Activated T-cell treated with anti-CD3 and anti-CD28 coated beads, Interleukin-2, amount 50 U/mL, for 24 hours (primary cell): ENCODE results near the gene SKAP1.
"Not testable (repeated sequence)": the region's sequence is repeated elsewhere in the genome, so short reads cannot be mapped to it uniquely, and the experiment has no call there.

Experiments
- DNase-seq: peaks from one replicate; pipeline ENCODE4 v3.0.0-alpha.2; 2020
- H3K27ac Mint-ChIP-seq: 2 replicates; pipeline ENCODE4 v1.8.0; 2020; ENCODE audit warnings: mild to moderate bottlenecking, mixed read lengths
- H3K27me3 Mint-ChIP-seq: 2 replicates; pipeline ENCODE4 v1.8.0; 2020; ENCODE audit warnings: mixed read lengths
- H3K36me3 Mint-ChIP-seq: 2 replicates; pipeline ENCODE4 v1.8.0; 2020; ENCODE audit warnings: low read depth, mixed read lengths
- H3K4me1 Mint-ChIP-seq: 2 replicates; pipeline ENCODE4 v1.8.0; 2020; ENCODE audit warnings: low read depth, mixed read lengths
- H3K4me3 Mint-ChIP-seq: 2 replicates; pipeline ENCODE4 v1.8.0; 2020; ENCODE audit warnings: mild to moderate bottlenecking, moderate library complexity, mixed read lengths
- H3K9me3 Mint-ChIP-seq: 2 replicates; pipeline ENCODE4 v1.8.0; 2020; ENCODE audit warnings: mixed read lengths

SKAP1 gene

GRCh38 chr17:48223945-48224344 lies 206.1 kb downstream of the SKAP1 start:
- Mint-ChIP-seq H3K9me3 (no peaks in the 10 kb centered on the region), H3K4me3 (no peak overlapping the region), H3K4me1 (peaks cover 18% of the 10 kb centered on the region), H3K36me3 (peaks cover 3% of the 10 kb centered on the region), H3K27me3 (no peaks in the 10 kb centered on the region), H3K27ac (no peak overlapping the region)
- no peak for DNase-seq

- no peak overlapping the region for H3K4me3 Mint-ChIP-seq
- H3K27ac Mint-ChIP-seq = no peak overlapping the region
- peaks cover 15% of the 10 kb centered on the region for H3K36me3 Mint-ChIP-seq
- no peaks in the 10 kb centered on the region for H3K9me3 Mint-ChIP-seq
- peaks cover 13% of the 10 kb centered on the region for H3K4me1 Mint-ChIP-seq
- no peaks in the 10 kb centered on the region for H3K27me3 Mint-ChIP-seq
- DNase-seq = no peak
Measured at GRCh38 chr17:48219617-48220016, 210.4 kb downstream of the SKAP1 start.

- Mint-ChIP-seq H3K9me3 (no peaks in the 10 kb centered on the region), H3K4me3 (no peak overlapping the region), H3K27me3 (no peaks in the 10 kb centered on the region), H3K4me1 (peaks cover 11% of the 10 kb centered on the region), H3K36me3 (peaks cover 30% of the 10 kb centered on the region), H3K27ac (peak overlapping the region; percentile 6)
- no peak for DNase-seq
Measured at GRCh38 chr17:48215583-48216139, 214.4 kb downstream of the SKAP1 start.

- Mint-ChIP-seq H3K27ac (no peak overlapping the region), H3K9me3 (no peaks in the 10 kb centered on the region), H3K36me3 (peaks cover 30% of the 10 kb centered on the region), H3K27me3 (no peaks in the 10 kb centered on the region), H3K4me3 (no peak overlapping the region), H3K4me1 (peaks cover 9% of the 10 kb centered on the region)
- DNase-seq = no peak
Measured at GRCh38 chr17:48213797-48214196, 216.2 kb downstream of the SKAP1 start.

GRCh38 chr17:48211787-48212186 lies 218.2 kb downstream of the SKAP1 start:
- no peak for DNase-seq
- Mint-ChIP-seq H3K27me3 (no peaks in the 10 kb centered on the region), H3K27ac (no peak overlapping the region), H3K36me3 (peaks cover 24% of the 10 kb centered on the region), H3K4me3 (no peak overlapping the region), H3K9me3 (no peaks in the 10 kb centered on the region), H3K4me1 (peaks cover 5% of the 10 kb centered on the region)

- DNase-seq = no peak
- peaks cover 20% of the 10 kb centered on the region for H3K36me3 Mint-ChIP-seq
- peaks cover 5% of the 10 kb centered on the region for H3K4me1 Mint-ChIP-seq
- H3K27ac Mint-ChIP-seq = no peak overlapping the region
- H3K9me3 Mint-ChIP-seq = no peaks in the 10 kb centered on the region
- H3K4me3 Mint-ChIP-seq = no peak overlapping the region
- H3K27me3 Mint-ChIP-seq = no peaks in the 10 kb centered on the region
Measured at GRCh38 chr17:48211011-48211410, 219.0 kb downstream of the SKAP1 start.

GRCh38 chr17:48209973-48210372 lies 220.0 kb downstream of the SKAP1 start:
- DNase-seq = no peak
- H3K27ac Mint-ChIP-seq = no peak overlapping the region
- no peaks in the 10 kb centered on the region for H3K27me3 Mint-ChIP-seq
- H3K9me3 Mint-ChIP-seq = no peaks in the 10 kb centered on the region
- peaks cover 22% of the 10 kb centered on the region for H3K36me3 Mint-ChIP-seq
- no peak overlapping the region for H3K4me3 Mint-ChIP-seq
- H3K4me1 Mint-ChIP-seq = peaks cover 9% of the 10 kb centered on the region

- H3K9me3 Mint-ChIP-seq = no peaks in the 10 kb centered on the region
- DNase-seq = no peak
- H3K27ac Mint-ChIP-seq = no peak overlapping the region
- peaks cover 18% of the 10 kb centered on the region for H3K36me3 Mint-ChIP-seq
- H3K27me3 Mint-ChIP-seq = no peaks in the 10 kb centered on the region
- H3K4me1 Mint-ChIP-seq = peaks cover 13% of the 10 kb centered on the region
- no peak overlapping the region for H3K4me3 Mint-ChIP-seq
Measured at GRCh38 chr17:48207776-48208544, 222.1 kb downstream of the SKAP1 start.

- H3K4me3 Mint-ChIP-seq, H3K9me3 Mint-ChIP-seq, H3K27ac Mint-ChIP-seq, DNase-seq, H3K27me3 Mint-ChIP-seq: not testable (repeated sequence)
- peaks cover 12% of the 10 kb centered on the region for H3K36me3 Mint-ChIP-seq
- peaks cover 12% of the 10 kb centered on the region for H3K4me1 Mint-ChIP-seq
Measured at GRCh38 chr17:48207036-48207435, 223.0 kb downstream of the SKAP1 start.

- Mint-ChIP-seq H3K36me3 (peaks cover 24% of the 10 kb centered on the region), H3K9me3 (no peaks in the 10 kb centered on the region), H3K4me1 (peaks cover 26% of the 10 kb centered on the region), H3K4me3 (no peak overlapping the region), H3K27me3 (no peaks in the 10 kb centered on the region), H3K27ac (no peak overlapping the region)
- no peak for DNase-seq
Measured at GRCh38 chr17:48202959-48203358, 227.1 kb downstream of the SKAP1 start.

GRCh38 chr17:48198950-48199541 lies 231.0 kb downstream of the SKAP1 start:
- Mint-ChIP-seq H3K4me1 (peaks cover 47% of the 10 kb centered on the region), H3K27me3 (no peaks in the 10 kb centered on the region), H3K4me3 (no peak overlapping the region), H3K27ac (peak overlapping the region; percentile 22), H3K36me3 (peaks cover 40% of the 10 kb centered on the region), H3K9me3 (no peaks in the 10 kb centered on the region)
- DNase-seq = no peak

GRCh38 chr17:48195910-48196309 lies 234.1 kb downstream of the SKAP1 start:
- DNase-seq = no peak
- H3K27ac Mint-ChIP-seq = no peak overlapping the region
- H3K36me3 Mint-ChIP-seq = peaks cover 65% of the 10 kb centered on the region
- no peaks in the 10 kb centered on the region for H3K9me3 Mint-ChIP-seq
- no peak overlapping the region for H3K4me3 Mint-ChIP-seq
- no peaks in the 10 kb centered on the region for H3K27me3 Mint-ChIP-seq
- peaks cover 56% of the 10 kb centered on the region for H3K4me1 Mint-ChIP-seq

- H3K27me3 Mint-ChIP-seq = no peaks in the 10 kb centered on the region
- no peak for DNase-seq
- no peak overlapping the region for H3K4me3 Mint-ChIP-seq
- peaks cover 45% of the 10 kb centered on the region for H3K4me1 Mint-ChIP-seq
- H3K27ac Mint-ChIP-seq = peak overlapping the region; percentile 34
- peaks cover 60% of the 10 kb centered on the region for H3K36me3 Mint-ChIP-seq
- no peaks in the 10 kb centered on the region for H3K9me3 Mint-ChIP-seq
Measured at GRCh38 chr17:48194097-48194550, 235.9 kb downstream of the SKAP1 start.

- DNase-seq = no peak
- H3K4me1 Mint-ChIP-seq = peaks cover 39% of the 10 kb centered on the region
- H3K9me3 Mint-ChIP-seq = no peaks in the 10 kb centered on the region
- no peaks in the 10 kb centered on the region for H3K27me3 Mint-ChIP-seq
- H3K4me3 Mint-ChIP-seq = no peak overlapping the region
- H3K36me3 Mint-ChIP-seq = peaks cover 61% of the 10 kb centered on the region
- peak overlapping the region; percentile 58 for H3K27ac Mint-ChIP-seq
Measured at GRCh38 chr17:48192321-48192731, 237.7 kb downstream of the SKAP1 start.

GRCh38 chr17:48191362-48191761 lies 238.7 kb downstream of the SKAP1 start:
- H3K9me3 Mint-ChIP-seq = no peaks in the 10 kb centered on the region
- no peak overlapping the region for H3K4me3 Mint-ChIP-seq
- H3K27me3 Mint-ChIP-seq = no peaks in the 10 kb centered on the region
- peaks cover 35% of the 10 kb centered on the region for H3K4me1 Mint-ChIP-seq
- no peak for DNase-seq
- no peak overlapping the region for H3K27ac Mint-ChIP-seq
- peaks cover 62% of the 10 kb centered on the region for H3K36me3 Mint-ChIP-seq
